MCF 10A (cell line): ENCODE results near the gene ARL5C. TPM values are rescaled to one million over a fixed set of nuclear protein-coding genes. Genes with fewer than 3 reads are reported as not detected.
A peak's percentile ranks its signal among the peaks of the same experiment; 100 is the strongest.

Experiments used
- BruUV-seq: library from RNA; stranded (reverse); fragments of 400-500 nt; replicated peaks from 2 replicates; lab custom pipeline; 2021; lab: Mats Ljungman, UMichigan
- CTCF ChIA-PET: fragments of 300-600 bp; sonication (Branson Sonifier 250); formaldehyde crosslinking; extraction: SDS; loops from one replicate; lab custom pipeline; 2021; ENCODE audit warnings: antibody characterized with exemption, inconsistent platforms; lab: Yijun Ruan, JAX
- POLR2A ChIA-PET: fragments of 300-600, 350-650 bp; sonication (Branson Sonifier 250); formaldehyde crosslinking; extraction: SDS; loops from one replicate; lab custom pipeline; 2020; ENCODE audit warnings: antibody characterized with exemption, inconsistent platforms; lab: Yijun Ruan, JAX
- DNase-seq: peaks from one replicate; pipeline ENCODE4 v3.0.0-alpha.2; 2018; ENCODE audit not compliant: unreplicated experiment
- H3K27ac Mint-ChIP-seq: one replicate; pipeline ENCODE4 v1.8.0; 2022; ENCODE audit warnings: mild to moderate bottlenecking, low read depth, mixed read lengths; ENCODE audit not compliant: unreplicated experiment
- H3K27me3 Mint-ChIP-seq: one replicate; pipeline ENCODE4 v1.8.0; 2022; ENCODE audit warnings: mixed read lengths; ENCODE audit not compliant: insufficient read depth, unreplicated experiment
- H3K36me3 Mint-ChIP-seq: one replicate; pipeline ENCODE4 v1.8.0; 2022; ENCODE audit warnings: mild to moderate bottlenecking, moderate library complexity, mixed read lengths; ENCODE audit not compliant: insufficient read depth, unreplicated experiment
- H3K4me1 Mint-ChIP-seq: one replicate; pipeline ENCODE4 v1.8.0; 2022; ENCODE audit warnings: mixed read lengths; ENCODE audit not compliant: insufficient read depth, unreplicated experiment
- H3K4me3 Mint-ChIP-seq: one replicate; pipeline ENCODE4 v1.8.0; 2022; ENCODE audit warnings: mild to moderate bottlenecking, moderate library complexity, mixed read lengths; ENCODE audit not compliant: unreplicated experiment
- H3K9me3 Mint-ChIP-seq: one replicate; pipeline ENCODE4 v1.8.0; 2022; ENCODE audit warnings: mixed read lengths; ENCODE audit not compliant: unreplicated experiment
- CTCF ChIP-seq: fragments of 200-600 bp; IDR thresholded peaks from one replicate; pipeline ENCODE4 v1.8.0; 2022; ENCODE audit warnings: antibody characterized with exemption, mild to moderate bottlenecking; ENCODE audit not compliant: unreplicated experiment
- intact Hi-C: fragments of 100-400 bp; cut with micrococcal nuclease; formaldehyde crosslinking; loops from 2 replicates; pipeline ENCODE4 v1.14.1; 2022
- total RNA-seq: library from RNA; stranded (reverse); gene quantifications from 2 replicates; pipeline ENCODE4 v1.2.3, GENCODE V29; 2022

The ARL5C gene
- total RNA-seq, 1 experiment from 2014 or later: not detected

- no TSS peak for BruUV-seq
- DNase-seq: no peak
- intact Hi-C loops: no loop called here
- TF ChIP-seq CTCF: no peak
- Mint-ChIP-seq H3K27ac (peak overlapping the region; percentile 100), H3K4me1 (peaks cover 22% of the 10 kb centered on the region), H3K9me3 (no peaks in the 10 kb centered on the region), H3K4me3 (peak overlapping the region; percentile 90), H3K27me3 (no peaks in the 10 kb centered on the region), H3K36me3 (peaks cover 66% of the 10 kb centered on the region)
- ChIA-PET POLR2A (interaction anchor here (0.7 to 2.5 kb wide), 11 partner anchors 8 to 348 kb away, joined by 3 to 34 read pairs (median 4); partner anchors contain the start of genes FBXL20, LASP1 and RPL23), CTCF (interaction anchor here (0.7 to 13.7 kb wide), 3 partner anchors 11 to 39 kb away, joined by 3 to 485 read pairs (median 3); no protein-coding TSS in a partner anchor)
Observed at GRCh38 chr17:39200957-39201510, 35.1 kb upstream of the ARL5C start.

GRCh38 chr17:39200070-39200879 lies 34.3 kb upstream of the ARL5C start, which contains the start of gene RPL19:
Gene RPL19, plus strand, starts transcription at chr17:39200283. Its CDS starts 62 bp downstream, at chr17:39200345.
- no peak for TF ChIP-seq CTCF
- Mint-ChIP-seq H3K27me3 (no peaks in the 10 kb centered on the region), H3K27ac (peak within 1 kb of the TSS; percentile 100), H3K4me3 (peak within 1 kb of the TSS; percentile 90), H3K36me3 (peaks cover 59% of the 10 kb centered on the region), H3K9me3 (no peaks in the 10 kb centered on the region), H3K4me1 (peaks cover 22% of the 10 kb centered on the region)
- POLR2A ChIA-PET: interaction anchor here (0.6 to 2.6 kb wide), 40 partner anchors 9 to 539 kb away, joined by 3 to 35 read pairs (median 5); partner anchors contain the start of genes FBXL20, FBXO47, MLLT6 and PGAP3
- DNase-seq: no peak
- BruUV-seq: TSS peak; percentile 12
- intact Hi-C loops: no loop called here
- CTCF ChIA-PET: interaction anchor here (0.6 to 13.7 kb wide), 4 partner anchors 9 to 46 kb away, joined by 3 to 485 read pairs (median 4); no protein-coding TSS in a partner anchor

- DNase-seq: peak; percentile 95
- Mint-ChIP-seq H3K27me3 (no peaks in the 10 kb centered on the region), H3K4me3 (peak overlapping the region; percentile 90), H3K27ac (peak overlapping the region; percentile 100), H3K36me3 (peaks cover 53% of the 10 kb centered on the region), H3K4me1 (peaks cover 22% of the 10 kb centered on the region), H3K9me3 (no peaks in the 10 kb centered on the region)
- POLR2A ChIA-PET: interaction anchor here (0.6 to 2.6 kb wide), 41 partner anchors 9 to 539 kb away, joined by 3 to 35 read pairs (median 5); partner anchors contain the start of genes FBXL20, FBXO47, MLLT6 and PGAP3
- intact Hi-C loops: loop anchor here (5.0 kb wide), 1 partner anchor 37 kb away; no protein-coding TSS in a partner anchor
- CTCF ChIA-PET: interaction anchor here (1.0 to 13.7 kb wide), 3 partner anchors 9 to 45 kb away, joined by 4 to 485 read pairs (median 5); no protein-coding TSS in a partner anchor
- TF ChIP-seq CTCF: no peak
- no TSS peak for BruUV-seq
Observed at GRCh38 chr17:39199820-39200069, 33.8 kb upstream of the ARL5C start.

GRCh38 chr17:39198186-39198566 lies 32.2 kb upstream of the ARL5C start:
- ChIA-PET POLR2A (interaction anchor here (0.6 to 2.6 kb wide), 2 partner anchors 35 to 45 kb away, joined by 3 to 35 read pairs; no protein-coding TSS in a partner anchor), CTCF (interaction anchor here (13.7 kb wide), 1 partner anchor 42 kb away, joined by 485 read pairs; no protein-coding TSS in a partner anchor)
- intact Hi-C loops: loop anchor here (5.0 kb wide), 1 partner anchor 36 kb away; no protein-coding TSS in a partner anchor
- Mint-ChIP-seq H3K27me3 (no peaks in the 10 kb centered on the region), H3K4me3 (peak overlapping the region; percentile 73), H3K9me3 (no peaks in the 10 kb centered on the region), H3K27ac (no peak overlapping the region), H3K4me1 (peaks cover 22% of the 10 kb centered on the region), H3K36me3 (peaks cover 38% of the 10 kb centered on the region)
- TF ChIP-seq CTCF: no peak
- DNase-seq: no peak
- BruUV-seq: no TSS peak
